GM12878 (cell line): Measurements from ENCODE around the gene C1orf52. TPM values are rescaled to one million over a fixed set of nuclear protein-coding genes. Genes with fewer than 3 reads are reported as not detected.

ENCODE experiments used
- ATAC-seq: fragments of 200-7000 bp; cut with Tn5 transposase; 3 replicates; pipeline ENCODE4 v1.9.1; 2020; ENCODE audit warnings: mild to moderate bottlenecking, moderate library complexity
- BruUV-seq: library from RNA; stranded (reverse); fragments of 400-500 nt; replicated peaks from 2 replicates; lab custom pipeline; 2021; lab: Mats Ljungman, UMichigan
- CTCF ChIA-PET: fragments of 300-600 bp; sonication (Branson Sonifier 250); formaldehyde crosslinking; extraction: SDS; loops from one replicate; lab custom pipeline; 2021; ENCODE audit warnings: inconsistent platforms; lab: Yijun Ruan, JAX
- POLR2A ChIA-PET: fragments of 350-600 bp; formaldehyde crosslinking; extraction: SDS; loops from one replicate; lab custom pipeline; 2021; ENCODE audit warnings: inconsistent platforms; lab: Charles Lee
- RAD21 ChIA-PET: fragments of 300-600 bp; sonication (Branson Sonifier 250); formaldehyde crosslinking; loops from one replicate; lab custom pipeline; 2023; ENCODE audit warnings: antibody characterized with exemption; ENCODE audit not compliant: unreplicated experiment; lab: Charles Lee
- SMC1A ChIA-PET: fragments of 300-600 bp; sonication (Branson Sonifier 250); formaldehyde crosslinking; loops from one replicate; lab custom pipeline; 2023; ENCODE audit not compliant: unreplicated experiment, uncharacterized antibody; lab: Charles Lee
- DNase-seq: peaks from one replicate; pipeline ENCODE4 v3.0.0-alpha.2; 2011; ENCODE audit warnings: low read depth, low spot score
- FAIRE-seq: peaks from 3 replicates; lab custom pipeline; 2011; peaks lifted over from hg19 to GRCh38; lab: Jason Lieb, UNC
- H2AFZ ChIP-seq: 2 replicates; pipeline ENCODE4 v1.6.0; 2011; ENCODE audit warnings: low read depth, low read length, control low read depth; ENCODE audit not compliant: control insufficient read depth
- H3K27ac ChIP-seq: 2 replicates; pipeline ENCODE4 v1.5.1; 2011; ENCODE audit warnings: control low read depth; ENCODE audit not compliant: control insufficient read depth, insufficient read depth
- H3K27me3 ChIP-seq, 2 experiments: replicated peaks in 1 of 2; 2 replicates each; pipeline versions ENCODE4 v1.6.0 to v1.6.1; 2011; ENCODE audit warnings: low read length in 1 of 2; ENCODE audit not compliant: control insufficient read depth in 2 of 2, insufficient read depth in 2 of 2
- H3K36me3 ChIP-seq, 2 experiments: 2 replicates each; pipeline ENCODE4 v1.5.1; 2011; ENCODE audit warnings: low read length in 1 of 2; ENCODE audit not compliant: control insufficient read depth in 2 of 2, insufficient read depth in 2 of 2
- H3K4me1 ChIP-seq: 2 replicates; pipeline ENCODE4 v1.6.1; 2011; ENCODE audit warnings: mild to moderate bottlenecking, low read length, moderate library complexity, mixed read lengths; ENCODE audit not compliant: control insufficient read depth, insufficient read depth
- H3K4me2 ChIP-seq: 2 replicates; pipeline ENCODE4 v1.6.0; 2011; ENCODE audit warnings: control low read depth; ENCODE audit not compliant: control insufficient read depth, insufficient read depth
- H3K4me3 ChIP-seq: fragments of 200-600 bp; sonication (generic); 2 replicates; pipeline ENCODE4 v1.5.1; 2016
- H3K79me2 ChIP-seq: 2 replicates; pipeline ENCODE4 v1.6.0; 2011; ENCODE audit warnings: low read length; ENCODE audit not compliant: control insufficient read depth, insufficient read depth
- H3K9ac ChIP-seq: 2 replicates; pipeline ENCODE4 v1.8.0; 2011; ENCODE audit warnings: low read length, control low read depth, mixed read lengths; ENCODE audit not compliant: control insufficient read depth, insufficient read depth
- H3K9me3 ChIP-seq: replicated peaks from 3 replicates; pipeline ENCODE4 v1.5.1; 2011; ENCODE audit warnings: mild to moderate bottlenecking, low read length; ENCODE audit not compliant: control insufficient read depth, insufficient read depth
- H4K20me1 ChIP-seq: 2 replicates; pipeline ENCODE4 v1.6.0; 2011; ENCODE audit not compliant: control insufficient read depth, insufficient read depth
- BHLHE40 ChIP-seq, 2 experiments: fragments of 450-650 bp in 1 of 2; IDR thresholded peaks; 2 replicates each; pipeline ENCODE4 v1.6.1; 2011 to 2017; ENCODE audit warnings: low read depth in 2 of 2, borderline replicate concordance in 1 of 2, improper control_type of control experiment in 1 of 2, low read length in 1 of 2, mild to moderate bottlenecking in 1 of 2
- CHD2 ChIP-seq: IDR thresholded peaks from 2 replicates; pipeline ENCODE4 v1.6.1; 2011; ENCODE audit warnings: low read depth, low read length, improper control_type of control experiment, borderline replicate concordance
- CREM ChIP-seq: IDR thresholded peaks from 2 replicates; pipeline ENCODE4 v1.6.1; 2014; ENCODE audit warnings: antibody characterized with exemption, low read depth
- IKZF1 ChIP-seq: fragments of 450-650 bp; conservative IDR thresholded peaks from 2 replicates; pipeline ENCODE4 v1.6.1; 2017; ENCODE audit warnings: antibody characterized with exemption, mild to moderate bottlenecking
- KDM1A ChIP-seq: fragments of 200-600 bp; sonication (generic); IDR thresholded peaks from 2 replicates; pipeline ENCODE4 v1.6.1; 2016; ENCODE audit warnings: borderline replicate concordance
- MEF2A ChIP-seq: IDR thresholded peaks from 2 replicates; pipeline ENCODE4 v1.6.1; 2011; ENCODE audit warnings: low read depth, mild to moderate bottlenecking, low read length, moderate library complexity; ENCODE audit not compliant: insufficient read depth
- MYC ChIP-seq: IDR thresholded peaks from 2 replicates; pipeline ENCODE4 v1.6.1; 2011; ENCODE audit warnings: mild to moderate bottlenecking, low read length, moderate library complexity, inconsistent platforms; ENCODE audit not compliant: insufficient read depth, insufficient replicate concordance, insufficient read length, severe bottlenecking
- PAX5 ChIP-seq: IDR thresholded peaks from 2 replicates; pipeline ENCODE4 v1.6.1; 2011; ENCODE audit warnings: low read depth, low read length, borderline replicate concordance
- RAD21 ChIP-seq: IDR thresholded peaks from 2 replicates; pipeline ENCODE4 v1.6.1; 2011; ENCODE audit warnings: mild to moderate bottlenecking, low read depth, low read length, moderate library complexity; ENCODE audit not compliant: insufficient read depth
- RBBP5 ChIP-seq: fragments of 200-600 bp; sonication (generic); conservative IDR thresholded peaks from 2 replicates; pipeline ENCODE4 v1.6.1; 2016
- RCOR1 ChIP-seq: conservative IDR thresholded peaks from 2 replicates; pipeline ENCODE4 v1.6.1; 2012; ENCODE audit warnings: low read depth, low read length, improper control_type of control experiment
- SRF ChIP-seq, 2 experiments: IDR thresholded peaks; 2 replicates each; pipeline ENCODE4 v1.6.1; 2011; ENCODE audit warnings: low read depth in 2 of 2, low read length in 2 of 2, mild to moderate bottlenecking in 1 of 2, moderate library complexity in 1 of 2
- SUPT20H ChIP-seq: IDR thresholded peaks from 2 replicates; pipeline ENCODE4 v1.6.1; 2011; ENCODE audit warnings: low read depth, mild to moderate bottlenecking, low read length, moderate library complexity, borderline replicate concordance; ENCODE audit not compliant: control insufficient read depth
- WGBS: methylation state at CpG from one replicate; pipeline ENCODE4 v1.1.6; 2016; ENCODE audit warnings: low lambda C conversion rate; ENCODE audit not compliant: insufficient replicate concordance, insufficient coverage; ENCODE audit errors: missing lambda C conversion rate; 5-methylcytosine and 5-hydroxymethylcytosine counted together
- in situ Hi-C: fragments of 300-500 bp; cut with MboI; formaldehyde crosslinking; loops from 9 replicates; pipeline ENCODE4 v1.14.3; 2018; ENCODE audit warnings: mixed read lengths
- intact Hi-C: fragments of 100-400 bp; cut with micrococcal nuclease; formaldehyde crosslinking; loops from one replicate; pipeline ENCODE4 v1.14.2; 2022; ENCODE audit not compliant: unreplicated experiment
- polyA plus RNA-seq, 11 experiments: library from polyadenylated mRNA; depleted of rRNA in 4 of 11; unstranded in 6 of 11; stranded (reverse) in 5 of 11; fragments of >200 nt; fragmentation: Nextera tagmentation in 4 of 11; fragmentation: Illumina TruSeq in 1 of 11; extraction: Ambion mirVana in 4 of 11; extraction: Trizol in 1 of 11; gene quantifications; 1 replicate in 1 of 11; 2 replicates in 10 of 11; pipeline versions ENCODE4 v1.2.1 to v1.2.3, GENCODE V29; 2011 to 2016; ENCODE audit warnings: inconsistent platforms in 2 of 11, missing spikeins in 2 of 11, low read depth in 1 of 11
- total RNA-seq, 4 experiments: library from RNA; depleted of rRNA in 3 of 4; stranded (reverse); fragments of >200 nt in 3 of 4; fragmentation: Illumina TruSeq in 1 of 4; extraction: Trizol in 1 of 4; gene quantifications; 2 replicates each; pipeline versions ENCODE4 v1.2.1 to v1.2.3, GENCODE V29; 2013 to 2021
- TF ChIP-seq, protein P1 (sequence below): IDR thresholded peaks from 2 replicates; pipeline ENCODE4 v1.6.1; 2011; ENCODE audit warnings: mild to moderate bottlenecking, low read depth, low read length, moderate library complexity; ENCODE audit not compliant: insufficient replicate concordance
- TF ChIP-seq, protein P2 (sequence below): fragments of 450-650 bp; formaldehyde crosslinking; IDR thresholded peaks from 2 replicates; pipeline ENCODE4 v1.4.0; 2020; ENCODE audit warnings: mild to moderate bottlenecking, moderate library complexity
- TF ChIP-seq, protein P3 (sequence below): fragments of 450-650 bp; IDR thresholded peaks from 2 replicates; pipeline ENCODE4 v1.6.1; 2014; ENCODE audit warnings: mild to moderate bottlenecking

C1orf52 gene
- total and polyA plus RNA-seq, 10 of the 15 experiments (the other 5 are each of a cell fraction or from before 2014, with no cell fraction given): 9.4 to 39.5 (median 17.6) TPM

DNA sequence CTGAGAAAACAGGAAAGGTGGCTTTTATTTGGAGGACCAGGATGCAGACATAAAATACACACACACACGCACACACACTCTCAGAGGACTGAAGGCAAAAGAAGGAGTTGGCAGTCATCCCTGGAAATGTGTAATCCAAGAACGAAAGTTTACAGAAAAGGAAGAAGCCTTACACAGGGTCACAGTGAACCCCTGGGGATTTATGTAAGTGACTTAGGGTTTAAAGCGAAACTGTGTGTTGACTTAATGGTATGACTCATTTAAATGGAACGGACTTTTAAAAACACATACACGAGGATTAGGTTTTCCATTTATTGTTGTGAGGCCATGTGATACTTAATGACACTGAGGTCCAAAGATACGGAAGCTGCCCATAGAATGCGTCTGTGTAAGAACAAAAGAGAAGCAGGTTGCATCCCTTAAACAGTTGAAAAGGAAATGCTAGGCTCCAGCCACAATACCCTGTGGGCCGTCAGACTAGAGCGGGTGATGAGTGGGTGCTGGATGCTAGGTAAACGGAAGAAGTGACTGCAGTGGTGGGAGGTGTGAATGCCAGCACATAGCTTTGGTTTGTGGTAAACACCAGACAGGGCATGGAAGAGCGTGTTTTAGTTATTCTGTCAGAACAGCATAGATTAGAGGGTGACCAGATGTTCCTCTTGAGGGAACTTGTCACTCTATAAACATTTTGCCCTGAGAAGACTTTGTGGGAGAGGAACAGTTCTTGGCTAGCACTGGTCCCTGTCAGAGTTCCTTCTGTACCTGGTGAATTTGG, 38.6 kb upstream of the C1orf52 start:
- H3K9ac ChIP-seq: no peak overlapping the region
- ChIA-PET CTCF (interaction anchor here (0.6 to 3.4 kb wide), 4 partner anchors 11 to 395 kb away, joined by 3 to 13 read pairs (median 4); partner anchors contain the start of genes BCL10 and C1orf52), RAD21 (interaction anchor here (1.3 kb wide), 1 partner anchor 353 kb away, joined by 3 read pairs; no protein-coding TSS in a partner anchor), SMC1A (interaction anchor here (0.9 to 1.3 kb wide), 2 partner anchors 21 kb away, joined by 3 to 9 read pairs; partner anchors contain the start of gene BCL10), POLR2A (interaction anchor here (1.8 kb wide), 1 partner anchor 22 kb away, joined by 11 read pairs; the partner anchor contains the start of gene BCL10)
- no peaks in the 10 kb centered on the region; a peak in 1 of 4 replicates for H3K27me3 ChIP-seq
- no peak overlapping the region for H3K4me3 ChIP-seq
- H3K27ac ChIP-seq: no peak overlapping the region
- H3K79me2 ChIP-seq: no peaks in the 10 kb centered on the region
- peaks cover 6% of the 10 kb centered on the region for H3K4me1 ChIP-seq
- 5% methylated on average over 11 of the region's 11 CpGs for WGBS
- peak overlapping the region; percentile 40 for H2AFZ ChIP-seq
- no TSS peak for BruUV-seq
- H3K9me3 ChIP-seq: no peaks in the 10 kb centered on the region
- no peaks in the 10 kb centered on the region for H4K20me1 ChIP-seq
- peak overlapping the region; percentile 78 for H3K4me2 ChIP-seq
- ATAC-seq (peak; percentile 98), DNase-seq (peak; percentile 80), FAIRE-seq (peak; percentile 90)
- intact Hi-C loops: loop anchor here (2.0 kb wide), 1 partner anchor 21 kb away; the partner anchor contains the start of gene BCL10
- H3K36me3 ChIP-seq: no peaks in the 10 kb centered on the region
- in situ Hi-C loops: no loop called here
- TF ChIP-seq RCOR1 (no peak), SUPT20H (no peak), RBBP5 (no peak), RAD21 (no peak), MYC (no peak), CHD2 (no peak), CREM (peak; percentile 43; the same call in 1 of the 2 replicates), MEF2A (no peak), BHLHE40 (IDR thresholded peaks at IDR 0.05; ENCODE audit: borderline replicate concordance in 1 of 2, low read depth in 2 of 2, low read length in 1 of 2) (peak in 1 of 2 experiments; percentile 78; a peak in 2 of 4 replicates), KDM1A (no peak), PAX5 (peak; percentile 89), SRF (IDR thresholded peaks at IDR 0.05; ENCODE audit: low read depth in 2 of 2, low read length in 2 of 2) (no peak), IKZF1 (peak; percentile 94)
- TF ChIP-seq, protein P1, sequence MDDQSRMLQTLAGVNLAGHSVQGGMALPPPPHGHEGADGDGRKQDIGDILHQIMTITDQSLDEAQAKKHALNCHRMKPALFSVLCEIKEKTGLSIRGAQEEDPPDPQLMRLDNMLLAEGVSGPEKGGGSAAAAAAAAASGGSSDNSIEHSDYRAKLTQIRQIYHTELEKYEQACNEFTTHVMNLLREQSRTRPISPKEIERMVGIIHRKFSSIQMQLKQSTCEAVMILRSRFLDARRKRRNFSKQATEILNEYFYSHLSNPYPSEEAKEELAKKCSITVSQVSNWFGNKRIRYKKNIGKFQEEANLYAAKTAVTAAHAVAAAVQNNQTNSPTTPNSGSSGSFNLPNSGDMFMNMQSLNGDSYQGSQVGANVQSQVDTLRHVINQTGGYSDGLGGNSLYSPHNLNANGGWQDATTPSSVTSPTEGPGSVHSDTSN: no peak
- TF ChIP-seq, protein P2, sequence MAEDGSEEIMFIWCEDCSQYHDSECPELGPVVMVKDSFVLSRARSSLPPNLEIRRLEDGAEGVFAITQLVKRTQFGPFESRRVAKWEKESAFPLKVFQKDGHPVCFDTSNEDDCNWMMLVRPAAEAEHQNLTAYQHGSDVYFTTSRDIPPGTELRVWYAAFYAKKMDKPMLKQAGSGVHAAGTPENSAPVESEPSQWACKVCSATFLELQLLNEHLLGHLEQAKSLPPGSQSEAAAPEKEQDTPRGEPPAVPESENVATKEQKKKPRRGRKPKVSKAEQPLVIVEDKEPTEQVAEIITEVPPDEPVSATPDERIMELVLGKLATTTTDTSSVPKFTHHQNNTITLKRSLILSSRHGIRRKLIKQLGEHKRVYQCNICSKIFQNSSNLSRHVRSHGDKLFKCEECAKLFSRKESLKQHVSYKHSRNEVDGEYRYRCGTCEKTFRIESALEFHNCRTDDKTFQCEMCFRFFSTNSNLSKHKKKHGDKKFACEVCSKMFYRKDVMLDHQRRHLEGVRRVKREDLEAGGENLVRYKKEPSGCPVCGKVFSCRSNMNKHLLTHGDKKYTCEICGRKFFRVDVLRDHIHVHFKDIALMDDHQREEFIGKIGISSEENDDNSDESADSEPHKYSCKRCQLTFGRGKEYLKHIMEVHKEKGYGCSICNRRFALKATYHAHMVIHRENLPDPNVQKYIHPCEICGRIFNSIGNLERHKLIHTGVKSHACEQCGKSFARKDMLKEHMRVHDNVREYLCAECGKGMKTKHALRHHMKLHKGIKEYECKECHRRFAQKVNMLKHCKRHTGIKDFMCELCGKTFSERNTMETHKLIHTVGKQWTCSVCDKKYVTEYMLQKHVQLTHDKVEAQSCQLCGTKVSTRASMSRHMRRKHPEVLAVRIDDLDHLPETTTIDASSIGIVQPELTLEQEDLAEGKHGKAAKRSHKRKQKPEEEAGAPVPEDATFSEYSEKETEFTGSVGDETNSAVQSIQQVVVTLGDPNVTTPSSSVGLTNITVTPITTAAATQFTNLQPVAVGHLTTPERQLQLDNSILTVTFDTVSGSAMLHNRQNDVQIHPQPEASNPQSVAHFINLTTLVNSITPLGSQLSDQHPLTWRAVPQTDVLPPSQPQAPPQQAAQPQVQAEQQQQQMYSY (CRISPR knock-in tag): no peak
- TF ChIP-seq, protein P3, sequence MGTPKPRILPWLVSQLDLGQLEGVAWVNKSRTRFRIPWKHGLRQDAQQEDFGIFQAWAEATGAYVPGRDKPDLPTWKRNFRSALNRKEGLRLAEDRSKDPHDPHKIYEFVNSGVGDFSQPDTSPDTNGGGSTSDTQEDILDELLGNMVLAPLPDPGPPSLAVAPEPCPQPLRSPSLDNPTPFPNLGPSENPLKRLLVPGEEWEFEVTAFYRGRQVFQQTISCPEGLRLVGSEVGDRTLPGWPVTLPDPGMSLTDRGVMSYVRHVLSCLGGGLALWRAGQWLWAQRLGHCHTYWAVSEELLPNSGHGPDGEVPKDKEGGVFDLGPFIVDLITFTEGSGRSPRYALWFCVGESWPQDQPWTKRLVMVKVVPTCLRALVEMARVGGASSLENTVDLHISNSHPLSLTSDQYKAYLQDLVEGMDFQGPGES: no peak
